GM21423 (cell line): ENCODE data around the gene WWOX.

Source experiments
- ATAC-seq: cut with Tn5 transposase; IDR thresholded peaks from one replicate; pipeline ENCODE4 v1.9.1; 2021; ENCODE audit warnings: mild to moderate bottlenecking, moderate library complexity; ENCODE audit not compliant: unreplicated experiment

The WWOX gene

DNA sequence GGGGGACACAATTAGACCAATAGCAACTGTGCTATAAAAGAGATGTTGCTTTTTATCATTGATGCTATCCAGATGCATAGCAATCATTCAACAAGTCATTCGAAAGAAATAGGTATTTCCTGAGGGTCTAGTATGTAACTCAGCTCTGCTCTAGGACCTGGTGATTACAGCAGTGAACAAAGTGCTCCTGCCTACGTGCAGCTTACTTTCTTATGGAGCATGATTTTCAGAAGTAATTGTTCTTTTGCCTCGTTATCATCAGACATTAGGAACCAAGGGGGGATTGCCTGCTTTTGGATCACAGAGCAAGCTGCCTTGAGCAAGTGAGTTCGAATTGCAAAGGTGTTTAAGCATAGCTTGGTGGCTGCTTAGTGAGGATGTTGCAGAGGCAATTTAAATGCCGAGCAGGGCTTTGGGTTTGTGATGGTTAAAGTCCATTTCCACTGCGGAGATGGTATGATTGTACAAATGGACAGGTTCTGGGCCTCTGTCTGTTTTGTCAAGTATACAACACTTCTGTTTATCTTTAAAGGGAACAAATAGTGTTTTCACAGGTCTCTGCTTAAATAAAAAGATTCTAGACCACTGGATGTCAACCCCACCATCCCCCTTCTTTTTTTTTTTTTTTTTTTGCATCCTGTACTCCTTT, 41.5 kb downstream of the WWOX start:
- ATAC-seq, result no peak

DNA sequence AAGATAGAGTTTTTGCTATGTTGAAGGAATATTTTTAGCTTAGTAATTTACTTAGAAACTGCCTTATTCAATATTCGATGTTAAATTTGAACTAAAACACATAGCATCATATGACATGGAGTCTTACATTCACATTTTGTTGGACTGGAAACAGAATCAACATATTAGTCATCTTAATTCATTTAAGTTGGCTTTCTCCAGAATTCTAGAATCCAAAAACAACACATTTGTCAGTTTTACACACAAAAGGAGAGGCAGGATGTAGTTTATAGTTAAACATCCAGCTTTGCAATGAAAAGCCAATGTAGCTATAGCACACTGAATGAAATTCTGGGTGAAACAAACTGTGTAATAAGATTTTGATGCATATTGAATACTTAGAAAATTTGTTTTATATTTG, 43.3 kb downstream of the WWOX start:
- ATAC-seq, result no peak

- ATAC-seq, result no peak
Observed at GRCh38 chr16:78146807-78147206, 47.4 kb downstream of the WWOX start.

DNA sequence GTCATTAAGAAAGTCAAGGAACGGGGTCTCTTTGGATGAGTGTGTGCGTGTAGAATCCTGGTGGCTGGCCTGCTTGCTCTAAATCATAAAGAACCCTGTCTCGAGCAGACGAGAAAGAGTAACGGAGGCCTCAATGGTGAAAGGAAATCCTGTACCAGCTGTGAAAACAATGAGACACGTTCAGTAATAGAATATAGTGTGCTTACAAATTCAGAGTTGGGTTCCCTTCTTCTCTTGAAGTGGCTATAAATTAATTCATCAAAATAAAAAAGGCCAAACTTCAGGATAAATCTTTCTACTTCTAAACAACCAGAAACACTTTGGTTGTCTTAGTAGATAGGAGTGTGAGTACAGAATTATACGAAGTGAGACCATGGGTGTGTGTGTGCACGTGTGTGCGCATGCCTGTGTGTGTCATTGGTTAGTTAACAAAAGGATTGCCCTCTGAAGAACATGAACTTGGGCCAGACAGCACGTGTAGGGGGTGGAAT, 48.5 kb downstream of the WWOX start:
- ATAC-seq, result no peak

- ATAC-seq, result no peak
Observed at GRCh38 chr16:78150233-78150632, 50.8 kb downstream of the WWOX start.

DNA sequence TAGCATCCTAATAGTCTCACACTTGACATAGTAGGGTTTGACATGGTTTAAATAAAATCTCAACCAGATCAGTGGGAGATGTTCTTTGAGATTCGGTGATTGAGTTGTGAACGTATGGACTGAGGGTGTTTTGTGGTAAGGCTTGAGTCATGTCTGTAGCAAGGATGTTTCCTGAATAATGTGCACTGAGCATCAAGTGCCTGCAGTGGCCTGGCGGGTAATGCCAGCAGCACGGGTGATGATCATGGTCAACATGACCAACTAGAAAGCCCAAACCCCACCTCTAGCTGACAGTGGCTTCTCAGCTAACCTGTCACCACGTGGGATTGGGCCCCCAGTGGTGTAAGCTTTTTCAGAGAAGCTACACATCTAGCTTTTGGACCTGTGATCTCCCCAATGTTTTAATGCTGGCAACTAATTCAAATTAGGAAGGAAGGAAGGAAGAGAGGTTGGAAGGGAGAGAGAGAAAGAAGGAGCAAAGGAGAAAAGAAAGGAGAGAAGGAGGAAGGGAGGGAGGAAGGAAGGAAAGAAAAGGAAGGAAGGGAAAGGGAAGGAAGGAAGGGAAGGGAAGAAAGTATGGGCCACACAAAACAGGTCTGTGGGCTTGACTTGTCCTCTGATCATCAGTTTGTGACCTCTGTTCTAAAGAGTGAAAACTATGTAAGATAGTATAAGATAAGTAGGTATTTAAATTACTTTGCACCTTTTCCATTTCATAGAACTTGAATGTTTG, 55.4 kb downstream of the WWOX start:
- ATAC-seq, result no peak

GRCh38 chr16:78155791-78156345, 56.4 kb downstream of the WWOX start:
- ATAC-seq, result no peak

- ATAC-seq, result no peak
Observed at GRCh38 chr16:78161023-78161729, 61.7 kb downstream of the WWOX start.

GRCh38 chr16:78163772-78164670, 64.6 kb downstream of the WWOX start:
- no peak for ATAC-seq

- ATAC-seq, result no peak
Observed at GRCh38 chr16:78170494-78170933, 71.1 kb downstream of the WWOX start.

- ATAC-seq, result no peak
Observed at GRCh38 chr16:78175287-78175686, 75.8 kb downstream of the WWOX start.

DNA sequence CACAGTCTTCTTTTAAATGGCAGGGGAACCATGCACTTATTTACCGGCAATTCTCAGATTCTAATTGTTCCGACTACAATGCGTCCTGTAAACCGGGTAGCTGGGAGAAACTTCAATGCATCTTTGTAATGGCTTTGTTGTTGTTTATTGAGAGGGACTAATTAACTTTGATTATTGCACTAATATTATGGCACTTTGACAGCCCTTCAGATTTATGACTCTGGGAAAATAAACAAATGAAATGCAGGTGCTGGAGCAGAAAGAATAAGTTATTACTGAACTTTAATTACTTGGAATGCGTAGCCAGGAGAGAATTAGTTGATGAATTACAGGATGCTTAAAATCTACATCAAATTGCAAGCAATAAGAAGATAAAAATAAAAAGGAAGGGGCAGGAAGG, 77.0 kb downstream of the WWOX start:
- no peak for ATAC-seq

DNA sequence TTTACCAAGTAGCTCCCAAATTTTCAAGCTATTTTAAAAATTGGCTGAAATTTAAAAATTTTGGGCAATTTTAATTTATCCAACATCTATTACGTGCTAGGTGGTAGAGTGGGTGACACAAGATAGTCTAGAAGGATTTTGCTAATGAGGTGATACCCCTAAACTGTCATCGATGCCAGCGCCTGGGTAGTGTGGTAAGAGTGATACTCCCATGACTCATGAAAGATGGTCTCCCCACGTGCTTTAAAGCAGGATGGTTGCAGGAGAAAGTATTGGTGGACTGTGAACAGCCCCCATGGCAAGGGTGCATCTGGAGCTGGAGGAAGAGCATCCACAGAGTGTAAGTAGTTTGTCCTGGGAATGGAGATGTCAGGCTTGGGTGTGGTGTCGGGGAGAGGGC, 77.8 kb downstream of the WWOX start:
- no peak for ATAC-seq

DNA sequence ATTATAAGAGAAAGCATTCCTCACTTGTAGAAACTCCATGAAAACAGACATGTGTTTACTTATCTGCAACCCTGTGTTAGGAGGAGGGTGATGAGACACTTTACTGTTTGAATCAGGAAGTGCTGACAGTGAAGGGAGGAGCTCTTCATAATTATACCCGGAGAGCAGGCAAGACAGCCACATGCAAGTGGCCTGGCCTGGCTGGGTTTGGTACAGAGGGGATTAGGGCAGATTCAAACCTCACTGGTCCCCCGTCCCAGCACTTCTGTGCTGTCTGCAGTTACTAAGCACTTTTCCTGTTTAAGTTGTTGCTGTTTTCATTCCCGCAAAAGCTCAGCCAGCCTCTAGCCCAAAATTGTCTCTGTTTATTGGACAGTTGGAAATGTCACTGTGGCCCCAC, 78.5 kb downstream of the WWOX start:
- no peak for ATAC-seq

DNA sequence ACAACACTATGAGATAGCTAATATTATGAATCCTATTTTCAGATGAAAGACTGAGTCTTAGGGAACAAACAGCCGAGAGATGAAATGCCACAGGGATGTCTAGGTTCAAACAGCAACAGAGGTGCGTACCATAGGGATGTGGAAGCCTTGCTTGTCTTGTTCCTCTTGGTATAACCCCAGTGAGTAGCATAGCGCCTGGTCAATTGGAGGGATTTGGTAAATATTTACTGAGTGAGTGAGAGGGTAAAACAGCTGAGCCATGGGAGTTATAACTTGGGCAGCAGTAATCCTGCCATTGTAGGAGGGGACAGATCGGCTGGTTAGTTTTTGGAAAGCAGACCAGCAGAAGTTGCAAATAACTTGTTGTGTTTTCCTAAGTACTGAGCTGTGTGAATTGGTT, 80.2 kb downstream of the WWOX start:
- no peak for ATAC-seq

GRCh38 chr16:78180349-78180748, 80.9 kb downstream of the WWOX start:
- ATAC-seq, result no peak

DNA sequence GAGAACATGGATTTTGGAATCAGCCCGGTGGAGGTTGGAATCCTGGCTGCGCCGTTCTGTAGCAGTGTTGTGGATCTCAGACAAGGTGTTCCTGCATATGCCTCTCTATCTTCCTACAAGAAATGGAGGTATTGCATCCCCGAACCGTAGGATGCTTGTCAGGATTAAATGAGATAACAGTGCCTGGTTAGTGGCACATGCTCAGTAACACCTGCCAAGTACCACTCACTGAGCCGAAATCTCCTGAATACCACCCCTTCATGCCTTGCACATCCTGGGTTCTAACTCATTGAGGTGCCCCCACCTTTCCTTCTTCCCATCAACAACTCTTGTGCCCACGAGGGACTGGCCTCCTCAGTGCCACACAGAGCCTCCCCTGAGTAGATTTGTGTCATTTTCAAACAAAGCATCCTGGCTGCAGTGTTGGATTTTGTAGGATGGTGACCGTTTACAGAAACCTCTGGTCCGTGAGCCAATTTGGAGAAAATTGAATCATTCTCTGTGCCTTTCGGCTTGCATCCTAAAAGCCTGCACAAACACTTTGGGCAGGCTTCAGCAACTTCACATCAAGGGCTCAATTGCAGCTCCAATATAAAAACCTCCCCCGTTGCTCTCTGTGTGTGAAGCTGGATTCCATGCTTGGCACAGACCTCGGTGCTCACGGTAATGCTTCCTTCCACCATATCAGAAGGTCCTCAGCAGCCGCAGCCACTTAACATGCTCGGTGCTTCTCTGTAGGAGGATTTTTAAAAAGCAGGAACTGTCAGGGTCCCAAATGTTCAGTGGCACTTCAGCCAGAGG, 84.2 kb downstream of the WWOX start:
- no peak for ATAC-seq

GRCh38 chr16:78184238-78185183, 85.1 kb downstream of the WWOX start:
- ATAC-seq, result no peak

DNA sequence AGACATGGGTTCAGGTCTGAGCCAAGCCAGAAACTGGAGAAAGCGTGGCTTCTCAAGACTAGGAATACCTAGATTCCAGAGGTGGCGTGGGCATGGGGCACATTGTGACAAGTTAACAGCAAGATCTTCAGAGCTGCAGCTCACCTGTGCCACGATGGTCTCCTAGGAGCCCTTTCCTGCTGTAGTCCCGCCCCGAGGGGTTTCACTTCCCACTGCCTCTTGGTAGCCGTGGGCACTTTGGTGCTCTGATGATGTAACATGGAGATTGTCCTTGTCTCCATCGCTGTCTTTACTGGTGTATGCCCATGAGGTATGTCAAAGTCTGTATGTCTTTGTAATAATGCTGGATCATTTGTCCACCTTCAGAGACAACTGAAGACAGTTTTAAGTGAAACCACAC, 89.7 kb downstream of the WWOX start:
- no peak for ATAC-seq
